ENCODE measurements around the gene KHSRP. TPM values are rescaled to one million over a fixed set of nuclear protein-coding genes. Genes with fewer than 3 reads are reported as not detected.

The KHSRP gene
- total and polyA plus RNA-seq, 10 of the 15 experiments (the other 5 are each of a cell fraction or from before 2014, with no cell fraction given) = 4.8 to 440 (median 82.0) TPM

DNA sequence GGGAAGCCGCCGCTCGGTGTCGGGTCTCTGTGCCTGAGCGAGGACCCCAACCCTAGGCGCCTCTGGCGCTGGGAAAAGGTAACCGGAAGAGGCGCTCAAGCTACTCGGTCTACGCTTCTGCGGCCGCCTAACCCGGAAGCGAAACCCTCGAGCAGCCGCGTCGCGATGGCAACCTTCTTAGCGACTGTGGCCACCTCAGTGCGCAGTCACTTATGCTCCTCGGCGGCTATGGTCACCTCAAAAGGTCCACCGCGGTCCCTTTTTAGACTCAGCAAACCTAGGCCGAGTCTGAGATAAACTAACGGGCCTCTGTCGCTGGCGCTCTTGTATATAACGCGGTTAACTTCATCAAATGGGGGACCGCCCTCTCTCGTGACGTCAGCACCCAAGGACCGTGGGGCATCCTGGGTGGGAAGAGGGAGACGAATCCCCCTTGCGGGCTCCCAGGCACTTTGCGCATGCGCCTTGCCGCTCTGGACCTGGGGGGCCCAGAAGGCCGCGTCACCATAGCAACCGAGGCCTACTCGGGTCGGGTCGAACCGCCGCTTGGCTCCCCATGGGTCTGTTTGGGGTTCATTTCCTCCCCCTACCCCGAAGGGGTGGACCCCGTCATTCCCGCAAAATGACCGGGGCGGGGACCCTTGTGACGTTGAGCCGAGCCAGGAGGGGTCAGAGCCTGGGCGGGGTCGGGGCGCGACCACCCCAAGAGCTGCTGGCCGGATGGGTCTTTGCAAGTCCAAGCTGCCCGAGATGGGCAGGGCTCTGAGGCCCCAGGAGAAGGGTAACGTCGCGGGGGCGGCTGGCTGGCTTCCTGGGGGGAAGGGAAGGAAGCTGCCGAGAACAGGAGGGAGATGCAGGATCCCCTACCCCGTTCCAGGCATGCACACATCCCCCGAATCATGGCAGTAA, 31.3 kb downstream of the KHSRP start, which contains the start of gene GTF2F1:
Gene GTF2F1 (minus strand): TSS at position 91 of the 909 bp plus-strand sequence. CDS start 169 bp downstream, outside the sequence.
- H3K27me3 ChIP-seq (replicated peaks in 1 of 2; ENCODE audit: control insufficient read depth in 2 of 2, insufficient read depth in 2 of 2, low read length in 1 of 2) = no peaks in the 10 kb centered on the region
- H3K36me3 ChIP-seq (ENCODE audit: control insufficient read depth in 2 of 2, insufficient read depth in 2 of 2, low read length in 1 of 2) = peaks cover 4 to 23% of the 10 kb centered on the region in 2 experiments; a peak in 3 of 4 replicates
- peak within 1 kb of the TSS; percentile 99 for H3K4me3 ChIP-seq
- intact Hi-C loops (cut with micrococcal nuclease; ENCODE audit: unreplicated experiment) = loop anchor here (1.0 to 10.0 kb wide), 2 partner anchors 32 to 111 kb away; partner anchors contain the start of gene TUBB4A
- H3K79me2 ChIP-seq (ENCODE audit: control insufficient read depth, insufficient read depth, low read length) = peaks cover 22% of the 10 kb centered on the region
- DNase-seq (ENCODE audit: low read depth, low spot score) (peak; percentile 80), FAIRE-seq (peak; percentile 94), ATAC-seq (peak; percentile 95)
- peak within 1 kb of the TSS; percentile 99 for H2AFZ ChIP-seq (ENCODE audit: control insufficient read depth, low read depth, low read length)
- H3K4me2 ChIP-seq (ENCODE audit: control insufficient read depth, insufficient read depth) = peak within 1 kb of the TSS; percentile 99
- in situ Hi-C loops (cut with MboI) = no loop called here
- ChIA-PET SMC1A (ENCODE audit: uncharacterized antibody, unreplicated experiment) (interaction anchor here (0.6 to 1.1 kb wide), 5 partner anchors 10 to 88 kb away, joined by 3 read pairs; partner anchors contain the start of genes ALKBH7, DENND1C and KHSRP), POLR2A (interaction anchor here (0.6 to 1.9 kb wide), 3 partner anchors 21 to 31 kb away, joined by 3 to 12 read pairs (median 7); partner anchors contain the start of genes ALKBH7 and KHSRP), CTCF (interaction anchor here (0.6 to 1.1 kb wide), 5 partner anchors 14 to 470 kb away, joined by 3 to 4 read pairs (median 4); no protein-coding TSS in a partner anchor), RAD21 (ENCODE audit: unreplicated experiment) (interaction anchor here (0.8 to 1.6 kb wide), 3 partner anchors 21 to 65 kb away, joined by 3 to 5 read pairs (median 4); partner anchors contain the start of genes ALKBH7 and KHSRP)
- no peaks in the 10 kb centered on the region for H3K9me3 ChIP-seq (replicated peaks; ENCODE audit: control insufficient read depth, insufficient read depth, low read length)
- H4K20me1 ChIP-seq (ENCODE audit: control insufficient read depth, insufficient read depth) = no peaks in the 10 kb centered on the region
- peaks cover 11% of the 10 kb centered on the region for H3K4me1 ChIP-seq (ENCODE audit: control insufficient read depth, insufficient read depth, low read length)
- 1% methylated on average over 67 of the region's 69 CpGs for WGBS (ENCODE audit: insufficient coverage, insufficient replicate concordance, low lambda C conversion rate, missing lambda C conversion rate)
- peak within 1 kb of the TSS; percentile 93 for H3K27ac ChIP-seq (ENCODE audit: control insufficient read depth, insufficient read depth)
- no TSS peak for BruUV-seq (replicated peaks)
- peak within 1 kb of the TSS; percentile 78 for H3K9ac ChIP-seq (ENCODE audit: control insufficient read depth, insufficient read depth, low read length)
- TF ChIP-seq TARDBP (IDR thresholded peaks at IDR 0.05; ENCODE audit: borderline replicate concordance) (no peak), MTA2 (IDR thresholded peaks at IDR 0.05; ENCODE audit: low read depth) (peak; percentile 73), NR2C2 (IDR thresholded peaks at IDR 0.05; ENCODE audit: borderline replicate concordance, control insufficient read depth, insufficient read length, low read depth) (peak; percentile 75), PAX5 (IDR thresholded peaks at IDR 0.05; ENCODE audit: borderline replicate concordance, low read depth, low read length) (no peak), CHD2 (IDR thresholded peaks at IDR 0.05; ENCODE audit: borderline replicate concordance, low read depth, low read length) (peak; percentile 42), ZSCAN29 (IDR thresholded peaks at IDR 0.05) (peak; percentile 29; the same call in 1 of the 2 replicates), SIX5 (IDR thresholded peaks at IDR 0.05; ENCODE audit: low read depth, low read length, severe bottlenecking) (peak; percentile 9), POU2F2 (IDR thresholded peaks at IDR 0.05; ENCODE audit: borderline replicate concordance, low read depth, low read length) (no peak), MAX (IDR thresholded peaks at IDR 0.05; ENCODE audit: low read depth, low read length) (peak; percentile 16; the same call in 1 of the 2 replicates), KLF5 (IDR thresholded peaks at IDR 0.05; ENCODE audit: partially characterized antibody) (peak; percentile 75), POLR2AphosphoS2 (IDR thresholded peaks at IDR 0.05; ENCODE audit: low read depth, low read length) (0 out of 2 replicates have a peak, but pooled peaks have one; percentile 38), EP300 (IDR thresholded peaks at IDR 0.05; ENCODE audit: borderline replicate concordance in 1 of 2, control insufficient read depth in 1 of 2, low read depth in 2 of 2, low read length in 2 of 2) (peak in 1 of 2 experiments; percentile 38; a peak in 1 of 4 replicates), EGR1 (IDR thresholded peaks at IDR 0.05; ENCODE audit: borderline replicate concordance in 1 of 2, low read depth in 2 of 2, low read length in 2 of 2) (peak in 1 of 2 experiments; percentile 85; a peak in 2 of 3 replicates), RB1 (IDR thresholded peaks at IDR 0.05; ENCODE audit: borderline replicate concordance) (peak; percentile 66; the same call in 1 of the 2 replicates), ZNF24 (IDR thresholded peaks at IDR 0.05) (peak; percentile 5; the same call in 1 of the 2 replicates), POLR2A (IDR thresholded peaks at IDR 0.05; ENCODE audit: low read depth, low read length) (peak; percentile 64), STAT1 (conservative IDR thresholded peaks at IDR 0.05) (0 out of 2 replicates have a peak, but pooled peaks have one; percentile 31), IRF4 (IDR thresholded peaks at IDR 0.05; ENCODE audit: low read depth, low read length) (peak; percentile 46), NRF1 (conservative IDR thresholded peaks at IDR 0.05; ENCODE audit: low read depth, low read length) (peak; percentile 64)
- TF ChIP-seq, protein P1, sequence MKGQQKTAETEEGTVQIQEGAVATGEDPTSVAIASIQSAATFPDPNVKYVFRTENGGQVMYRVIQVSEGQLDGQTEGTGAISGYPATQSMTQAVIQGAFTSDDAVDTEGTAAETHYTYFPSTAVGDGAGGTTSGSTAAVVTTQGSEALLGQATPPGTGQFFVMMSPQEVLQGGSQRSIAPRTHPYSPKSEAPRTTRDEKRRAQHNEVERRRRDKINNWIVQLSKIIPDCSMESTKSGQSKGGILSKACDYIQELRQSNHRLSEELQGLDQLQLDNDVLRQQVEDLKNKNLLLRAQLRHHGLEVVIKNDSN (IDR thresholded peaks at IDR 0.05; ENCODE audit: borderline replicate concordance, extremely low read length, insufficient read depth, low read depth, low read length) = no peak

Measured in GM12878 (cell line).